Measurements from ENCODE around the gene YARS1.

YARS1 gene

GRCh38 chr1:32780005-32780404, 37.2 kb downstream of the YARS1 start:
- TF ChIP-seq PPARA (CRISPR knock-in tag; IDR thresholded peaks at IDR 0.05; ENCODE audit: borderline replicate concordance), result no peak
- TF ChIP-seq ZFP30 (CRISPR knock-in tag; IDR thresholded peaks at IDR 0.05), result no peak
- no peak for TF ChIP-seq TOX (CRISPR knock-in tag; IDR thresholded peaks at IDR 0.05; ENCODE audit: borderline replicate concordance)
- TF ChIP-seq OSR1 (CRISPR knock-in tag; IDR thresholded peaks at IDR 0.05), result no peak
- TF ChIP-seq ISL1 (CRISPR knock-in tag; IDR thresholded peaks at IDR 0.05), result no peak
- TF ChIP-seq CREB5 (CRISPR knock-in tag; IDR thresholded peaks at IDR 0.05; ENCODE audit: low read depth), result no peak
- TF ChIP-seq ZNF565 (CRISPR knock-in tag; conservative IDR thresholded peaks at IDR 0.05; ENCODE audit: low read depth), result no peak
- no peak for TF ChIP-seq TSHZ2 (CRISPR knock-in tag; IDR thresholded peaks at IDR 0.05)
- no peak for TF ChIP-seq GLIS3 (CRISPR knock-in tag; IDR thresholded peaks at IDR 0.05)
- no peak for TF ChIP-seq TCF4 (CRISPR knock-in tag; IDR thresholded peaks at IDR 0.05; ENCODE audit: borderline replicate concordance)
- no peak for TF ChIP-seq PATZ1 (CRISPR knock-in tag; IDR thresholded peaks at IDR 0.05; ENCODE audit: borderline replicate concordance)
- TF ChIP-seq SNAI2 (CRISPR knock-in tag; IDR thresholded peaks at IDR 0.05), result no peak
- TF ChIP-seq CSRNP3 (CRISPR knock-in tag; IDR thresholded peaks at IDR 0.05), result no peak
- TF ChIP-seq ZNF70 (CRISPR knock-in tag; IDR thresholded peaks at IDR 0.05), result no peak
- TF ChIP-seq POU6F1 (CRISPR knock-in tag; IDR thresholded peaks at IDR 0.05; ENCODE audit: borderline replicate concordance, low read depth), result no peak
- TF ChIP-seq ESRRG (CRISPR knock-in tag; IDR thresholded peaks at IDR 0.05), result no peak
- ATAC-seq, result no peak

GRCh38 chr1:32779242-32779641, 37.9 kb downstream of the YARS1 start:
- ATAC-seq, result no peak

More at GRCh38 chr1:32779242-32779641, 37.9 kb downstream of the YARS1 start:
- TF ChIP-seq ARNTL (CRISPR knock-in tag; IDR thresholded peaks at IDR 0.05; ENCODE audit: borderline replicate concordance, low read depth) (no peak), BACH2 (CRISPR knock-in tag; IDR thresholded peaks at IDR 0.05; ENCODE audit: borderline replicate concordance) (no peak), PATZ1 (CRISPR knock-in tag; IDR thresholded peaks at IDR 0.05; ENCODE audit: borderline replicate concordance) (no peak), ESRRG (CRISPR knock-in tag; IDR thresholded peaks at IDR 0.05) (no peak), RARB (CRISPR knock-in tag; IDR thresholded peaks at IDR 0.05) (no peak), CSRNP3 (CRISPR knock-in tag; IDR thresholded peaks at IDR 0.05) (no peak), TOX (CRISPR knock-in tag; IDR thresholded peaks at IDR 0.05; ENCODE audit: borderline replicate concordance) (no peak), ZC3H10 (CRISPR knock-in tag; IDR thresholded peaks at IDR 0.05) (no peak), ZNF70 (CRISPR knock-in tag; IDR thresholded peaks at IDR 0.05) (no peak), ZNF8 (CRISPR knock-in tag; IDR thresholded peaks at IDR 0.05) (no peak), PPARA (CRISPR knock-in tag; IDR thresholded peaks at IDR 0.05; ENCODE audit: borderline replicate concordance) (no peak), SNAI2 (CRISPR knock-in tag; IDR thresholded peaks at IDR 0.05) (no peak), ZNF565 (CRISPR knock-in tag; conservative IDR thresholded peaks at IDR 0.05; ENCODE audit: low read depth) (no peak), OSR1 (CRISPR knock-in tag; IDR thresholded peaks at IDR 0.05) (no peak), TCF4 (CRISPR knock-in tag; IDR thresholded peaks at IDR 0.05; ENCODE audit: borderline replicate concordance) (no peak), ZFP30 (CRISPR knock-in tag; IDR thresholded peaks at IDR 0.05) (no peak), GLIS3 (CRISPR knock-in tag; IDR thresholded peaks at IDR 0.05) (no peak)

All from SK-N-SH treated with all-trans-retinoic acid at 6 μM for 48 hours (cell line).